ENCODE measurements around the gene DDX10.

The DDX10 gene

DNA sequence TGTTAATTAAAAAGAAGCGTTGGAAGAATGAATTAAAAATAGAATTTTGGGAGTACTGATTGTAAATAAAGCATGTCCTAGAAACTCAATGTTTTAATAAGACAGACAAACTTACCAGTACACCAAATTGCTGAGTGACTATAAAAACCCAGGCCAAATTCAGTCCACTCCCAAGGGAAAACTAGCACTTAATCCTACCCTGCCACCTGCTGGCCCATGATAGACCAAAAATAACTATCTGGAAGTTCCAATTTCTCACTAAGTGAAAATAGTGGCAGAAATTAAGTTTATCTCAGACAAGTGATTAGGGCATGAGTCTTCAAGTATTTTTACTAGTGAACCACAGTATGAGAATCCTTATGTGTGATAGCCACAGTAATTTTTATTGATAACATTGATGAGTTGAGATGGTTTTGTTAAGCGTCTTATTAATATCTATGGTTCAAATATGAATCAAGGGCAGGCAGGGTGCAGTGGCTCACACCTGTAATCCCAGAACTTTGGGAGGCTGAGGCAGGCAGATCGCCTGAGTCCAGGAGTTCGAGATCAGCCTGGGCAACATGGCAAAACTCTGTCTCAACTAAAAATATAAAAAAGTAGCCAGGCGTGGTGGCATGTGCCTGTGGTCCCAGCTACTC lies 9.8 kb upstream of the DDX10 start:
- DNase-seq (ENCODE audit: low spot score) = peak; percentile 9

DNA sequence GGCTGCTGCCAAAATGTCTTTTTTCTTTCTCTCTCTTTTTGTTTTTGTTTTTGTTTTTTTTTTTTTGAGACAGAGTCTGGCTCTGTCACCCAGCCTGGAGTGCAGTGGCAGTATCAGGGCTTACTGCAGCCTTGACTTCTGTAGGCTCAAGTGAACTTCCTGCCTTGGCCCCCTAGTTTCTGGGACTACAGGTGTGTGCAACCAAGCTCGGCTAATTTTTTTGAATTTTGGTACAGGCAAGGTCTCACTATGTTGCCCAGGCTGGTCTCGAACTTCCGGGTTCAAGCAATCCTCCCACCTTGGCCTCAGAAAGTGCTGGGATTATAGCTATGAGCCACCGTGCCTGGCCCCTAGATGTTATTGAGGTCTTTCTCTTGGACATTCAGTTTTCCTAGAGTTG lies 2.2 kb upstream of the DDX10 start:
- DNase-seq (ENCODE audit: low spot score) = no peak

DNA sequence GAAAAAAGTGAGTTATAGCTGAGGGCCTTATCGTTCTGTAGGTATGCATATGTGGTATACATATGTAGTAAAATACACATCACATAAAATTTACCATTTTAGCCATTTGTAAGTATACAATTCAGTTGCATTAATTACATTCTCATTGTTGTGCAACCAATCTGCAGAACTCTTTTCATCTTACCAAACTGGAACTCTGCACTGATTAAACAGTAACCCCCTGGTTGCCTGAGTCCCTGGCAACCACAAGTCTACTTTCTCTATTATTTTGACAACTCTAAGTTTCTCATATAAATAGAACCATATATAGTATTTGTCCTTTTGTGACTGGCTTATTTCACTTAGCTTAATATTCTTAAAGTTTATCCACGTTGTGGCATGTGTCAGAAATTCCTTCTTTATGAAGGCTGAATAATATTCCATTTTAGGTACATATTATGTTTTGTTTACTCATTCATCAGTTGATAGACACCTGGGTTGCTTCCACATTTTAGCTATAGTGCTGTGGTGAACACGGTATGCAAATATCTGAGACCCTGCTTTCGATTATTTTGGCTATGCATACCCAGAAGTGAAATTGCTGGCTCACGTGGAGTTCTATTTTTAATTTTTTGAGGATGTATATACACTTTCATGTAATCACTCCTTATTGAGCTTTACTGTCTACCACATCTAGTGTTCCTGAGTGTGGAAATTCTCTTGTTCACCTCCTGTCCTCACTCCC lies 1.6 kb upstream of the DDX10 start:
- no peak for DNase-seq (ENCODE audit: low spot score)

DNA sequence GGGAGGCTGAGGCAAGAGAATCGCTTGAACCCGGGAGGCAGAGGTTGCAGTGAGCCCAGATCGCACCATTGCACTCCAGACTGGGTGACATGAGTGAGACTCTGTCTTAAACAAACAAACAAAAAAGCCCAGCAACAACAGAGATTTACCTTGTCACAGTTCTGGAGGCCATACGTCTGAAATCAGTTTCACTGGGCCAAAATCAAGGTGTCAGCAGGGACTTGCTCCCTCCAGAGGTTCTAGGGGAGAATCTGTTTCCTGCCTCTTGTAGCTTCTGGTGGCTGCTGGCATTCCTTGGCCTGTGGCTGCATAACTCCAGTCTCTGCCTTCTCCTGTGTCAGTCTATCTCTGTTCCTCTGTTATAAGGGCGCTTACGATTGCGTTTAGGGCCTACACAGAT lies 1.5 kb downstream of the DDX10 start:
- DNase-seq (ENCODE audit: low spot score) = no peak

DNA sequence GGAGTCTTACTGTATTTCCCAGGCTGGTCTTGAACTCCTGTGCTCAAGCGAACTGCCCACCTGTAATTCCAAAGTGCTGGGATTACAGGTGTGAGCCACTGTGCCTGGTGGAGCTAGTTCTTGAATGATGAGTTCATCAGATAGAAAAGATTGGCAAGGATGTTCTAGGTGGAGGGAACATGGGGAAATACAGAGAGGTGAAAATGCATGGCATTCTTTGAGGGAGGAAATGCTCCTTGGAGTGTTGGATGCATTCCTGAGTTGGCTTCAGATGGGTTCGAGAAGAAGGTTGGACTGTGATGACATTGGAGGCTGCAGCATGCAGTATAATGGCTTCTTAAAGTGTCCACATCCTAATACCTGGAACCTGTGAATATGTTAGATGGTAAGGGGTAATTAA lies 4.4 kb downstream of the DDX10 start:
- no peak for DNase-seq (ENCODE audit: low spot score)

DNA sequence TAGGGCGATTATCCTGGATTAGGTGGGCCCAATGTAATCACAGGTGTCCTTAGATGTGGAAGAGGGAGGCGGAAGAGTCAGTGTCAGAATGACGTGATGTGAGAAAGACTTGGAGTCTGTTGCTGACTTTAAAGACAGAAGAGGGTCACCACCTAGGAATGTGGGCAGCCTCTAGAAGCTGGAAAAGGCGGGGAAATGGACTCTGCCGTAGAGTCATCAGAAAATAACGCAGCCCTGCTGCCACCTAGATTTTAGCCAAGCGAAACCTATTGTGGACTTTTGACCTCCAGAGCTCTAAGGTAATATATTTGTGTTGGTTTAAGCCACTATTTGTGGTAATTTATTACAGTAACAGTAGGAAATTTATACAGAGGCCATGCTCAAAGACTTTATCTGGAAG lies 4.8 kb downstream of the DDX10 start:
- DNase-seq (ENCODE audit: low spot score) = no peak

DNA sequence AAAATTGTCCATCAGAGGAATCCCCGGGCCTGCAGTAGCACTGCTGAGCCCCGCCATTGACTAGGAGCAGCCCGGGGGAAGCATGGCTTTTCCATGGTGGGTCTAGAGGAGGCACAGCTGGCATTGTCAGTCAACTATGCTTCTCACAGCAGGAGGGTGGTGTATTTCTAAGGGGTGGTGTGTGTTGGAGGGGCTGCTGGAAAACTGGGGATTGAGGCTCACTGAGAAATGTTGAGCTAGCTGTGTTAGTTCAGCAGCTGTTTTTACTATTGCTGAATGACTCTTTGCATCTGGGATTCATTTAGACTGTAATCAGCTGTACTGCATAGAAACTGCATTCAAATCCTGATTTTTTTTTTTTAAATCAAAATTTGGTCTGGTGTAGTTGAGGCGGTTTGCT lies 5.6 kb downstream of the DDX10 start:
- no peak for DNase-seq (ENCODE audit: low spot score)

DNA sequence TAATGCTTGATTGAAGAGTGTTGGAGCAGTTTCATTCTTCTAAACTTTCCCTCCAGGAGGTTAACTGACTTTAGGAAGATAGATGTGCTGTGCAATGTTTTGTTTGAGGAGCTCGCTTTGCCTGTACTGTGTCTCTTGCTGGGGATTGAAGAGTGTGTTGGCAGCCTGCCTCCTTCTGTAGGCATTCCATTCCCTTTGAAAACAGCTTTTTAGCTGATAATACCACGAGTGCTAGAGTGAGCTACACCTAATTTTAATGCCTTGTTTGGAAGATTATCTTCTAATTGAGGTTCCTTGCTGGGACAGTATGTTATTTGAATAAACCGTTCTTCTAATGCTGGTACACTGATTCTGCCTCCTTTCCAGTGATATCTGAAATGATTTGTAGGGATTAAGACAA lies 7.2 kb downstream of the DDX10 start:
- no peak for DNase-seq (ENCODE audit: low spot score)

DNA sequence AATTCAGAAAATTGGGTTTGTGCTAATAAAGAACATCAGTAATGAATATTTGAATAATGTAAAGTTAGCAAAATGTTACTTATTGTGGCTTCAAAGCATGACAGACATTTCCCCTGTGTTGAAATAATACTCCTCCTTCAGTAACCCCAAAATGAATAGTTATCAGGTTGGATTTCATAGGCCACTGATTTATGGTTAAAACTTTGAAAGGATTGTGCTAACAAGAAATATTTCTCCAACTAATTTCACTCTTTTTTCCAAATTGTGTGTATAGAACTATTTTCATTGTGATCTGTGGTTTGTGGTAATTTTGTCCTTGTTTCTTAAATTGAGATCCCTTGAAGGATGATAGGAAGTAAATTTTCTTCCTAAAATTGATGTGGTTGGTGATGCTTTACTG lies 7.9 kb downstream of the DDX10 start:
- DNase-seq (ENCODE audit: low spot score) = no peak

DNA sequence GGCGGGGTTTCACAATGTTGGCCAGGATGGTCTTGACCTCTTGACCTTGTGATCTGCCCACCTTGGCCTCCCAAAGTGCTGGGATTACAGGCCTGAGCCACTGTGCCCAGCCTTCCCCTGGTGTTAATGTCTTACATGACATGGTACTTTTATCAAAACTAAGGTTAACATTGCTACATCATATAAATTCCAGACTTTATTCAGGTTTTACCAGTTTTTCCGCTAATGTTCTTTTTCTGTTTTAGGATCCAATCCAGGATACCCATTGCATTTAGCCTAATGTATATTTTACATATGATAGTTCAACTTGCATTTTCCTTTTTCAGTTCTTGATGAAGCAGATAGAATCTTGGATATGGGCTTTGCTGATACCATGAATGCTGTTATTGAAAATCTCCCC lies 14.2 kb downstream of the DDX10 start:
- DNase-seq (ENCODE audit: low spot score) = no peak

DNA sequence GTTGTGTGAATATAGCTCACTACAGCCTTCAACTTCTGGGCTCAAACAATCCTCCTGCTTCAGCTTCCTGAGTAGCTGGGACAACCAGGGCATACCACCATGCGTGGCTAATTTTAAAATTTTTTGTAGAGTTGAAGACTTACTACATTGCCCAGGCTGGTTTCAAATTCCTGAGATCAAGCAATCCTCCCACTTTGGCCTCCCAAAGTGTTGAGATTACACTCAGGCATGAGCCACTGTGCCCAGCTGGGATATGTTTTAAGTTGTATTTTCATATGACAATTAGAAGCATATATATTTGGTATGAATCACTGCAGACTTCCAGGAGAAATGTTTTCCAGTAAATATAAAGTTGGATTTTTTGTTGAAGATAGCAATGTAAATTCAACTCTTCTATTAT lies 15.4 kb downstream of the DDX10 start:
- DNase-seq (ENCODE audit: low spot score) = no peak

DNA sequence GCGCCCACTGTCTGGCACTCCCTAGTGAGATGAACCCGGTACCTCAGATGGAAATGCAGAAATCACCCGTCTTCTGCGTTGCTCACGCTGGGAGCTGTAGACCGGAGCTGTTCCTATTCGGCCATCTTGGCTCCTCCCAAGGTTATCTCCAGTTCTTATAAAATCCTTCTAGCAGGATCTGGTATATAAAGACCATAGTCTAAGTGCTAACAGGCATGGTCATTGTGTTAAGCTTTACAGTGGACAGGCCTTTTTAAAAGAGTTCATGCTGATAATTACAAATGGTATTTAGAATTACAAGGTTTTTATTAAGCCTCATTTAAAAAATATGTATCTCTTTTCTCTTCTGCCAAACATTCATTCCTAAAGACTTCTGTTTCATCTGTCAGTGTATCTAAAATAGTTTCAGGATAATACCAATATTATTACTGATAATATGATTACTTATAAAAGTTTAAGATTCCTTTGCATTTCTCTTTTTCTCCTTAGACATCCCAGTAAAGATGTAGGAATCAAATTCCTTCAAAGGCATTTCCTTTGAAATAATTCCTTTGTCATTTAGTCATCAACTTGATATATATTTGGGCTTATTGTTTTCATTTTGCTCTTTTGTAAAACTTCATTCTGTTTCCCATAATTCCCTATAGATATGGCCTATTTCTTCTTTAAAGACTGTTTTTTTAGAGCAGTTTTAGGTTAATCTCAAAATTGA lies 20.7 kb downstream of the DDX10 start:
- no peak for DNase-seq (ENCODE audit: low spot score)

DNA sequence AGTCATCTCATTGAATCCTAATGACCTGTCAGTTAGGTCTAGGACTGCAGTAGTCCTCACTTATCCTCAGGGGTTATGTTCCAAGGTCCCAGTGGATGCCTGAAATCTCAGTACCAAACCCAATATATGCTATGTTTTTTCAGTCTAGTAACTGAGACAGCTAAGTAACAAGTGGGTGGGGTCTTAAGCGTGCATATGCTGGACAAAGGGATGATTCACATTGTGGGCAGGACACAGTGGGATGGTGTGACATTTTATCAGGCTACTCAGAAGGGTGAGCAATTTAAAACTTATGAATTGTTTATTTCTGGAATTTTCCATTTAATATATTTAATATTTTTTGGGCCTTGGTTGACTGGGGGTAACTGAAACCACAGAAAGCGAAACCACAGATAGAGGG lies 29.0 kb downstream of the DDX10 start:
- DNase-seq (ENCODE audit: low spot score) = no peak

DNA sequence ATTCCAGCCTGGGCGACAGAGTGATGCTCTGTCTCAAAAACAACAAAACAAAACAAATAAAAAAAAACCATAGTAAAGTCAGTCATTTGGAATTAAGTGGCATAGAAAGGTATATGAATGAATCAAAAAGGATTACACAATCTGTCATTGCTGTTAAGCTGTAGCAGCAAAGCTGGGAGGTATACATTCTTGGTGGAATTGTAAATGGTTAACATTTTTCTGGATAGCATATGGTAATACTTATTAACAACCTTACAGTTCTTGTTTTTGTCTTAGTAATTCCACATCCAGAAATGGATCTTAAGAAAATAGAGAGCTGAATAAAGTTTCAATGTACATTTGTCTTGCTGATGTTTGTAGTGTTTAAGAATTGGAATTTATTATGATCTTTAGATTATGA lies 30.0 kb downstream of the DDX10 start:
- DNase-seq (ENCODE audit: low spot score) = no peak

DNA sequence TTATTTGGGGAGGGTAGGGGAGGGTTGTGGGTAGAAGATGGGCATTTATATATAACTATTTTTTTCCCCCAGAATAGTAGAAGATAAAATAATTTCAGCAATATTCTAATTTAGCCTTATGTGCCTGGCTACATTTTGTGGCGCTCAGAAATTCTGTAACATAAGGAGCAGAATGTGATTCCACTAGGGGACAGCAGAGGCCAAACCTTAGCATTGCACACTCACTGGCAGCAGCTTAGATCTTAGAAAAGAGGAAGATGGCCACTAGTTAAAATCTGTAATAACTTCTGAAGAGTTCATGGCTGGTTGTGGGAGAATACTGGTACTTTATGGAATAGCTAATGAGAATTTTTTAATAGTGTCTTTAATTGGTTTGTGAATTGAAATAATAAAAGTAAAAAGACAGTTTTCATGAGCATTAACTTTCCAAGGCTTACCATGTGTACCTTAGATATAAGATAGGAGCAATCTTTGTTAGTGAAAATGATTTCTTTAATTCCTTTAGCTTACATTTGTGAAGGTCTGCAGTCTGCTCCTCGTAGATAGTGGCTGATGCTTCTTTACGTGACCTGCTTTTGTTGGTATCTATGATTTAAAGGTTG lies 33.1 kb downstream of the DDX10 start:
- peak; percentile 23 for DNase-seq (ENCODE audit: low spot score)

DNA sequence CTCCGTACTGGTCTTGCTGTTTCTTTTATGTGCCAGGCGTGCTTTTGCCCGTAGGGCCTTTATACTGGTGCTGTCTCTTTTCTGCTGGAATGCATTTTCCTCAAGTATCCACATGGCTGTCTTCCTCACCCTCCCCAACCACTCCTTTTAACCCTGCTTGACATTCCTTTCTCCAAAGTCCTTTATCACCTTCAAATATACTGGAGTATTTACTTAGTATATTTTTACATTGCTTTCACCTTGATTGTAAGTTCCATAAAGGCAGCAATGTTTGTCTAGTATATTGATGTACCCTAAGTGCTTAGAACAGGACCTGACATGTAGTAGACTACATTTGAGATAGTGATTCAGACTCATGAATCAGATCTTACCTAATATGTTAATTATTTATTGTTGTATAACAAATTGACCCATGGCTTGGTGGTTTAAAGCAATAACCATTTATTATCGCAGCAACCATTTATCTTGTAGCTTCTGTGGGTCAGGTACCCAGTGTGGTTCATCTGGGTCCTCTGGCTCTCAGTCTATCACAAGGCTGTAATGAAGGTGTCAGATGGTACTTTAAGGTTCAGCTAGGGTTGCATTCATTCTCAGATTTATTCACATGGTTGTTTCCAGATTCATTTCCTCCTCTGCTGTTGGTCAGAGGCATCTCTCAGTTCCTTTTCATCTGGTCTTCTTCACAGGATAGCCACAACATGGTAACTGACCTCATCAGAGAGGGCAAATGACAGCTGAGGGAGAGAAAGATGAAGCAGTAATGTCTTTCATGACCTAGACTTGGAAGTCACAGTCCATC lies 34.2 kb downstream of the DDX10 start:
- no peak for DNase-seq (ENCODE audit: low spot score)

DNA sequence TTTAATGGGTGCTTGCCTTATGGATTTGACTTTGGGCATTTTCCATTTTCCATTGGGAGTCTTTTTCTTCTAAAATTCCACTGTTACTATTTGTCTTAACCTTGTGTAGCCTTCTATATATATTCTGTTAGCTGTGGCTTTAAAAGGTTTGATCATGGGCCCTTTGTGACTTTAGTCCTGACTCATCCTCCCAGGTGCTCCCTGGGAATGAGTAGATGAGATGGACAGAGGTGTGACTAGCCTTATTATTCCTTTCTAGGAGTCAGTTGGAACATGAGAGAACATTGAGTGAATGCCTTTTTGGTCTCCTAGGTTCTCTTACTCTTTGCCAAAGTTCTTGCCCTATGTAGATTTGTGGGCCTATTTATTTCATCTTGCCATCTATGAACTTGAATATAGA lies 39.0 kb downstream of the DDX10 start:
- DNase-seq (ENCODE audit: low spot score) = no peak

DNA sequence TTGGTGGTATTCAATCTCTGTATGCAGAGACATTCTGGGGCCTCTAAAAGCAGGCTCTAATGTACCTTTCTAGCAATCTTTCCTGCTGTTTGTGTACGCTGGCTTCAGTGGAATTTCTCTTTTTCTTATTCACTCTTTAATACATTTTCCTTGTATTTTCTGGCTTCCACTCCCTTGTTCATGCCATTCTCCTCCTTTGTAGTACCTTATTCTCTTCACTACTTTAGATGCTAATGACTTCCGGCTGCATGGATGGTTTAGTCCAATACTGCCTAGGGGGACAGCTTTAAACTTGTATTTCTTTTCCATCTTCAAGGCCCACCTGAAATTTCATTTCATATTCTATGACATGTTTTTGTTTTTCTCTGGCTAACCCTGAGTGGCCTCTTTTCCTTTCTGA lies 40.2 kb downstream of the DDX10 start:
- no peak for DNase-seq (ENCODE audit: low spot score)

DNA sequence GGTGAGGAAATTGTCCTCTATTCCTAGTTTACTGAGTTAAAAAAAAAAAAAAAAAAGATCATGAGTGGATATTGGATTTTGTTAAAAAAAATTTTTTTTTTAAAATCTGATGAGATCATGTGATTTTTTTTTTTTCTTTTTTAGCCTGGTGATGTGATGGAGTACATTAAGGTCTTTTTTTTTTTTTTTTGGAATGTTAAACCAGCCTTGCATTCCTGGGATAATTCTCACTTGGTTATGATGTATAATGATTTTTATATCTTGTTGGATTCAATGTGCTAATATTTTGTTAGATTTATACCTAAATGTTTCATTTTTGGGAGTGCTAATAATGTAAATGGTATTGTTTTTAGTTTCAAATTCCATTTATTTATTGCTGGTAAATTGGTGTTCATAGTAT lies 43.3 kb downstream of the DDX10 start:
- DNase-seq (ENCODE audit: low spot score) = no peak

DNA sequence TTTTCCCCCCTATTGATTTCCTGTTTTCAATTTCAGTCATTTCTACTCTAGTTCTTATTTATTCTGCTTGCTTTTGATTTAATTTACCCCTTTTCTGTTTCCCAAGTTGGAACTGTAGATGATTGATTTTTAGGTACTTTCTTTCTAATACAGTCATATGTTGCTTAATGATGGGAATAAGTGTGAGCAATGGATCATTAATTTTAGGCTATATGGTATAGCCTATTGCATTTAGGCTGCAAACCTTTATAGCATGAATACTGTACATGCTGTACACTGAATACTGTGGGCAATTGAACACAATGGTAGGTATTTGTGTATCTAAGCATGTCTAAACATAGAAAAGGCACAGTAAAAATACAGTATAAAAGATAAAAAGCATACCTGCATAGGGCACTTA lies 44.9 kb downstream of the DDX10 start:
- no peak for DNase-seq (ENCODE audit: low spot score)

DNA sequence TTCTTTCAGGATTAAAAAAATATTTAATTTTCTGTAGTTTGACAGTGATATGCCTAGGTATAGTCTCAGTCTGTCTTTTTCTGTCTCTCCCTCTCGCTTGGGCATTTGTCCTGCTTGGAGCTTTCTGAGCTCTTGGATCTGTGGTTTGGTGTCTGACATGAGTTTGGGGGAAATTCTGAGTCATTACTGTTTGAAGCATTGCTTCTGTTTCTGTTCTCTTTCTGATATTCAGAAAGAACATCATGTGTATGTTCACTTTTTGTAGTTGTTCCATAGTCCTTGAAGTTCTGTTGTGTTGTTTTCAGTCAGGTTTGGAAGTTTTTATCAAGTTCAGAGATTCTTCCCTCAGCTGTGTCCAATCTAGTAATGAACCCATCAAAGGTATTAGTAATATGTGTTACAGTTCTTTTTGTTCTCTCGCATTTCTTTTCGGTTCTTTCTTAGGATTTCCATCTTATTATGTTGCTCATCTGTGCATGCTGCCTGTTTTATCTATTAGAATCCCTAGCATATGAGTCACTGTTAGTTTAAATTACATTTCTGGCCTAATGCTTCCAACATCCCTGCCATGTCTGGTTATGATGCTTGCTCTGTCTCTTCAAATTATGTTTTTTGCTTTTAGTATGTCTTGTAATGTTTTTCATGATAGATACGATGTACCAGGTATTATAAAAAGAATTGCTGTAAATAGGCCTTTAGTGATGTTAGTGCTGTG lies 48.4 kb downstream of the DDX10 start:
- no peak for DNase-seq (ENCODE audit: low spot score)

DNA sequence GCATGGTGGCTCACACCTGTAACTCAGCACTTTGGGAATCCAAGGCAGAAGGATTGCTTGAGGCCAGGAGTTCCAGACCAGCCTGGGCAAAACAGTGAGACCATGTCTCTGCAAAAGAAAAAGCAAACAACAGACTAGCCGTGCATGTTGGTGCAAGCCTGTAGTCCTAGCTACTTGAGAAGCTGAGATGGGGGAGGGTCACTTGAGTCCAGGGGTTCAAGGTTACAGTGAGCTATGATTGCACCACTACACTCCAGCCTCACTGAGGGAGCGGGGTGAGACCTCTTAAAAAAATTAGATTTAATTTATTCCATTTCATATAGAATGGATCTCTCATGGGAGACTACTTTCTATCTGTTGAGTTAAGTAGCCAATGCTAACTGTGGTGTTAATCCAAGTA lies 50.4 kb downstream of the DDX10 start:
- DNase-seq (ENCODE audit: low spot score) = no peak

Data from HuH-7.5 (cell line).